ENCODE data around the gene HBE1.

GRCh38 chr11:5230266-5230665 lies 39.5 kb downstream of the HBE1 start:
- TF ChIP-seq CTCF (IDR thresholded peaks at IDR 0.05) (no peak), POLR2A (IDR thresholded peaks at IDR 0.05) (no peak)
